ENCODE results near the gene WDR91. TPM values are rescaled to one million over a fixed set of nuclear protein-coding genes. Genes with fewer than 3 reads are reported as not detected.

The WDR91 gene
- total and polyA plus RNA-seq, 4 donors, result 11.3 to 47.8 (median 21.5) TPM

DNA sequence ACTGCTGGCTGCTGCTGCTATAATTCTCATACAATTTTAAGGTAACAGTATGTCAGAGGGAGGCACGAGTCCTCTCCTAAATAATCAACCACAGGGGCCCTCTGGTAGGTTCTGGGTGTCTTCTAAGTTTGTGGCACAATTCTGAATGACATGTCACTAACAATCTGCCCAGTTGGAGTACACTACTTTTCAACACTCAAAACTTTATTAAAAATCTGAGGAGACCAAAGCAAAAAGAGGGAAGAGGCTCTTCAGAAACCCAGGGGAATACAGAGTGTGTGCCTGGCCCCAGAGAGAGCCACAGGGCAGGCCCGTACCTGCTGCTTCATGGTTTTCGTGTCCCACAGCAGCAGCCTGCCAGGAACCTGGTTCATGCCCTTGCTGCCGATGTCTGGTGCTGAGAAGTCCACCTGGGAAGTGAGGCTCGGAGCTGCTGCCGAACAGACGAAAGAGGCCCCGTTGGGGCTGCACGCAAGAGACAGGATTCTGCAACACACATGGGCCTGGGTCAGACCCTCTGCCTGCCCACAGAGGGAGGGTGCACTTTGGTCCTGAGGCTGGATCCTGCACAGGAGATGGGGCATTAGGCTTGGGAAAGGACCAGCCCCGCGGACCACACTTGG, 18.3 kb downstream of the WDR91 start:
- WGBS, 2 donors, result 95 to 96% methylated on average over 11 of the region's 11 CpGs
- H3K4me3 ChIP-seq, result no peak overlapping the region
- peaks cover 18 to 58% (median 20%) of the 10 kb centered on the region in 4 donors for H3K36me3 ChIP-seq (ENCODE audit: control insufficient read depth in 4 of 4, insufficient read depth in 4 of 4, low read length in 4 of 4)
- TF ChIP-seq, protein P1, sequence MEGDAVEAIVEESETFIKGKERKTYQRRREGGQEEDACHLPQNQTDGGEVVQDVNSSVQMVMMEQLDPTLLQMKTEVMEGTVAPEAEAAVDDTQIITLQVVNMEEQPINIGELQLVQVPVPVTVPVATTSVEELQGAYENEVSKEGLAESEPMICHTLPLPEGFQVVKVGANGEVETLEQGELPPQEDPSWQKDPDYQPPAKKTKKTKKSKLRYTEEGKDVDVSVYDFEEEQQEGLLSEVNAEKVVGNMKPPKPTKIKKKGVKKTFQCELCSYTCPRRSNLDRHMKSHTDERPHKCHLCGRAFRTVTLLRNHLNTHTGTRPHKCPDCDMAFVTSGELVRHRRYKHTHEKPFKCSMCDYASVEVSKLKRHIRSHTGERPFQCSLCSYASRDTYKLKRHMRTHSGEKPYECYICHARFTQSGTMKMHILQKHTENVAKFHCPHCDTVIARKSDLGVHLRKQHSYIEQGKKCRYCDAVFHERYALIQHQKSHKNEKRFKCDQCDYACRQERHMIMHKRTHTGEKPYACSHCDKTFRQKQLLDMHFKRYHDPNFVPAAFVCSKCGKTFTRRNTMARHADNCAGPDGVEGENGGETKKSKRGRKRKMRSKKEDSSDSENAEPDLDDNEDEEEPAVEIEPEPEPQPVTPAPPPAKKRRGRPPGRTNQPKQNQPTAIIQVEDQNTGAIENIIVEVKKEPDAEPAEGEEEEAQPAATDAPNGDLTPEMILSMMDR (IDR thresholded peaks at IDR 0.05; ENCODE audit: control extremely low read depth, extremely low read depth), result no peak
- peaks cover 0 to 1% (median 0%) of the 10 kb centered on the region in 5 donors for H3K4me1 ChIP-seq (ENCODE audit: control insufficient read depth in 5 of 5, insufficient read depth in 5 of 5, low read length in 5 of 5)
- H3K27ac ChIP-seq (ENCODE audit: low read depth in 1 of 2, low read length in 1 of 2), result no peak overlapping the region
- H3K27me3 ChIP-seq (ENCODE audit: control insufficient read depth in 3 of 3, insufficient read depth in 3 of 3, low read length in 2 of 3), result no peaks in the 10 kb centered on the region
- DNase-seq, result no peak
- H3K9me3 ChIP-seq (ENCODE audit: control insufficient read depth in 4 of 4, insufficient read depth in 3 of 4, low read length in 3 of 4), result peaks cover 0 to 2% (median 0%) of the 10 kb centered on the region in 4 donors
- ATAC-seq (ENCODE audit: insufficient read depth, low FRiP score), result no peak
- no peak overlapping the region for H3K9ac ChIP-seq (ENCODE audit: insufficient read depth in 1 of 2, low read length in 2 of 2)

DNA sequence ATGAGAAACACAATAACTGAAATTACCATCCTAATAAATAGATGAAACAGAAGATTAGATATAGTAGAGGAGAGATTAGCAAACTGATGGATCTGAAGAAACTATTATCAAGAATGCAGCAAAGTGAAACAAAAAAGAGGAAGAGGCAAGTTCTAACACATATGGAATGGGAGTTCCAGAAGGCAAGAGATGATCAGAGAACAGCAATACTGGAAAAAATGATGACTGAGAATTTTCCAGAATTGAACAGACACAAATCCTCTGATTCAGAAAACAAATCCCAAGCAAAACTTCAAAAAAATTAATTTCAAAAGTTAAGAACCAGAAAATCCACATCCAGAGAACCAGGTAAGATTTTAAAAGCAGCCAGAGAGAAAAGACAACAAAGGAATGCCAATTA, 20.6 kb downstream of the WDR91 start:
- Histone ChIP-seq H3K27ac (ENCODE audit: low read depth in 1 of 2, low read length in 1 of 2) (no peak overlapping the region), H3K4me3 (no peak overlapping the region), H3K9me3 (ENCODE audit: control insufficient read depth in 4 of 4, insufficient read depth in 3 of 4, low read length in 3 of 4) (no peaks in the 10 kb centered on the region), H3K4me1 (ENCODE audit: control insufficient read depth in 5 of 5, insufficient read depth in 5 of 5, low read length in 5 of 5) (peaks cover 0 to 1% (median 0%) of the 10 kb centered on the region in 5 donors), H3K9ac (ENCODE audit: insufficient read depth in 1 of 2, low read length in 2 of 2) (no peak overlapping the region), H3K27me3 (ENCODE audit: control insufficient read depth in 3 of 3, insufficient read depth in 3 of 3, low read length in 2 of 3) (no peaks in the 10 kb centered on the region), H3K36me3 (ENCODE audit: control insufficient read depth in 4 of 4, insufficient read depth in 4 of 4, low read length in 4 of 4) (peaks cover 13 to 56% (median 19%) of the 10 kb centered on the region in 4 donors)
- TF ChIP-seq, protein P1 (IDR thresholded peaks at IDR 0.05; ENCODE audit: control extremely low read depth, extremely low read depth), result no peak
- ATAC-seq (ENCODE audit: insufficient read depth, low FRiP score) (no peak), DNase-seq (no peak)

DNA sequence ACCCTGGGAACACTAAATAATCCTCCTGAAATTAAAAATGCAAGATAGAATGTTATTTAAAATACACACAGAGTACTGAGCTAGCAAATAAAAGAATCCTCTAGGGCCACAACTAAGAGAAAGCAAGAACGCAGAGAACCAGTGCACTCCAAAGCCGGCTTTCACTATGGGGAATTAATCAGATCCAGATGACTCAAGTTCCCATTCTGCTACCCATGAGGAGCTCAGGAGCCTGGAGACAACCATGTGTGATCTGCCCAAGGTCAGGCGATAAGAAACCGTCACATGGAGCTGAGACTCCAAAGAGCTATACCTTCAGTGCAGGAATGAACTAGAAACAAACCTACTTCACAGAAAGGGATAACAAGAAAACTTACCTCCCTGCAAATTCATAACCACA, 21.4 kb downstream of the WDR91 start:
- Histone ChIP-seq H3K27ac (ENCODE audit: low read depth in 1 of 2, low read length in 1 of 2) (no peak overlapping the region), H3K9me3 (ENCODE audit: control insufficient read depth in 4 of 4, insufficient read depth in 3 of 4, low read length in 3 of 4) (no peaks in the 10 kb centered on the region), H3K36me3 (ENCODE audit: control insufficient read depth in 4 of 4, insufficient read depth in 4 of 4, low read length in 4 of 4) (peaks cover 17 to 58% (median 22%) of the 10 kb centered on the region in 4 donors), H3K27me3 (ENCODE audit: control insufficient read depth in 3 of 3, insufficient read depth in 3 of 3, low read length in 2 of 3) (no peaks in the 10 kb centered on the region), H3K4me1 (ENCODE audit: control insufficient read depth in 5 of 5, insufficient read depth in 5 of 5, low read length in 5 of 5) (peaks cover 0 to 1% (median 0%) of the 10 kb centered on the region in 5 donors), H3K4me3 (no peak overlapping the region), H3K9ac (ENCODE audit: insufficient read depth in 1 of 2, low read length in 2 of 2) (peak overlapping the region in 1 of 2 donors; percentile 11)
- no peak for DNase-seq
- WGBS, 2 donors, result 96% methylated on average over 4 of the region's 4 CpGs
- TF ChIP-seq, protein P1 (IDR thresholded peaks at IDR 0.05; ENCODE audit: control extremely low read depth, extremely low read depth), result no peak
- no peak for ATAC-seq (ENCODE audit: insufficient read depth, low FRiP score)

All from lung (tissue), 12 donors.